HUES6 (cell line): Measurements from ENCODE around the gene DTNB.

Source experiments
- H3K27ac ChIP-seq: 2 replicates; pipeline ENCODE4 v1.7.0; 2013; ENCODE audit warnings: low read depth, mild to moderate bottlenecking, low read length, inconsistent platforms
- H3K27me3 ChIP-seq: 2 replicates; pipeline ENCODE4 v1.6.1; 2013; ENCODE audit warnings: low read length; ENCODE audit not compliant: control insufficient read depth, insufficient read depth
- H3K36me3 ChIP-seq: 2 replicates; pipeline ENCODE4 v1.6.1; 2013; ENCODE audit warnings: low read length; ENCODE audit not compliant: control insufficient read depth, insufficient read depth
- H3K4me1 ChIP-seq: 2 replicates; pipeline ENCODE4 v1.6.1; 2013; ENCODE audit warnings: low read length; ENCODE audit not compliant: control insufficient read depth, insufficient read depth
- H3K4me3 ChIP-seq: 2 replicates; pipeline ENCODE4 v1.5.1; 2013; ENCODE audit warnings: low read depth, low read length
- H3K9ac ChIP-seq: one replicate; pipeline ENCODE4 v1.6.1; 2013; ENCODE audit warnings: mild to moderate bottlenecking, low read length
- H3K9me3 ChIP-seq: 2 replicates; pipeline ENCODE4 v1.6.1; 2013; ENCODE audit warnings: low read depth, low read length; ENCODE audit not compliant: control insufficient read depth, insufficient read depth

Gene DTNB

GRCh38 chr2:25700221-25700660, 26.9 kb upstream of the DTNB start:
- no peaks in the 10 kb centered on the region for H3K36me3 ChIP-seq
- H3K4me1 ChIP-seq = peaks cover 12% of the 10 kb centered on the region
- H3K9me3 ChIP-seq = peaks cover 5% of the 10 kb centered on the region; the same call in 1 of the 2 replicates
- no peak overlapping the region for H3K27ac ChIP-seq
- no peak overlapping the region for H3K9ac ChIP-seq
- no peak overlapping the region for H3K4me3 ChIP-seq
- H3K27me3 ChIP-seq = no peaks in the 10 kb centered on the region; the same call in 1 of the 2 replicates

DNA sequence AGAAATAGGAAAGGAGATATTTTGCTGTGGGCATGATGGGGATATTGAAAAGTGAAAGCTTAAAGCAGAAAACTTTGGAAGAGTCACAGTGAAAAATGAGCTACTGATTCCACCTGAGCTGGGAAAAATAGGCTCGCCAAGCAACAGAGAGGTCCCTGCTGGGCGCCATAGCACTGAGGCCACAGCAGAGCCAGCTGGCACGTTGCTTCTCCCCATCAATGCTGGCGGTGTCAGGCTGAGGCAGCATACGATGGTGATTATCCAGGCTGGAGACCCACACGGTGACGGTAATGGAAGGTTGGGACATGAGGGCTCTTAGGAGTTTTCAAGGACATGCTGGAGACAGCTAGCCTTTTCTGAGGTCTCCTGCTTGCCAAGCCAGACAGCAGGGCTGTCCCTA, 25.8 kb upstream of the DTNB start:
- H3K36me3 ChIP-seq = no peaks in the 10 kb centered on the region
- peaks cover 12% of the 10 kb centered on the region for H3K4me1 ChIP-seq
- no peak overlapping the region for H3K9ac ChIP-seq
- no peak overlapping the region for H3K4me3 ChIP-seq
- H3K27ac ChIP-seq = no peak overlapping the region
- no peaks in the 10 kb centered on the region; the same call in 1 of the 2 replicates for H3K27me3 ChIP-seq
- H3K9me3 ChIP-seq = no peaks in the 10 kb centered on the region

DNA sequence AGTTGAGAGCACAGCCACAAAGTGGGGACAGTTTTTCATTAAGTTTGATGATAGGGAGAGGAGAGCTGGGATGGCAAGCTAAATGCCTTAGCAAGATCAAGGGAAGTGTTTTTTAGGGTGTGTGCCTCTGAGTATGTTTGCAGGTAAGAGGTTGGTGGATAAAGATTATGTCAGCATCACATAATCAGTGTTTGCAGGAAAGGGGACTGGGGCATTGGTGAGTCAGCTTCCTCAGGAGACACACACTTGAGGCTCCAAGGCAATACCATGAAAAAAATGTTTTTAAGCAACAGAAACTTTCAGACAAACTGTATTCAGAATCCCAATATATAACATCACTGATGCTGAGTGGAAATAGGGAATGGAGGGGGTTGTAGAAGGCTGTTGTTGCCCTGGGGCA, 25.4 kb upstream of the DTNB start:
- Histone ChIP-seq H3K4me3 (no peak overlapping the region), H3K9ac (no peak overlapping the region), H3K9me3 (no peaks in the 10 kb centered on the region), H3K4me1 (peaks cover 12% of the 10 kb centered on the region), H3K36me3 (no peaks in the 10 kb centered on the region), H3K27me3 (no peaks in the 10 kb centered on the region; the same call in 1 of the 2 replicates), H3K27ac (no peak overlapping the region)

DNA sequence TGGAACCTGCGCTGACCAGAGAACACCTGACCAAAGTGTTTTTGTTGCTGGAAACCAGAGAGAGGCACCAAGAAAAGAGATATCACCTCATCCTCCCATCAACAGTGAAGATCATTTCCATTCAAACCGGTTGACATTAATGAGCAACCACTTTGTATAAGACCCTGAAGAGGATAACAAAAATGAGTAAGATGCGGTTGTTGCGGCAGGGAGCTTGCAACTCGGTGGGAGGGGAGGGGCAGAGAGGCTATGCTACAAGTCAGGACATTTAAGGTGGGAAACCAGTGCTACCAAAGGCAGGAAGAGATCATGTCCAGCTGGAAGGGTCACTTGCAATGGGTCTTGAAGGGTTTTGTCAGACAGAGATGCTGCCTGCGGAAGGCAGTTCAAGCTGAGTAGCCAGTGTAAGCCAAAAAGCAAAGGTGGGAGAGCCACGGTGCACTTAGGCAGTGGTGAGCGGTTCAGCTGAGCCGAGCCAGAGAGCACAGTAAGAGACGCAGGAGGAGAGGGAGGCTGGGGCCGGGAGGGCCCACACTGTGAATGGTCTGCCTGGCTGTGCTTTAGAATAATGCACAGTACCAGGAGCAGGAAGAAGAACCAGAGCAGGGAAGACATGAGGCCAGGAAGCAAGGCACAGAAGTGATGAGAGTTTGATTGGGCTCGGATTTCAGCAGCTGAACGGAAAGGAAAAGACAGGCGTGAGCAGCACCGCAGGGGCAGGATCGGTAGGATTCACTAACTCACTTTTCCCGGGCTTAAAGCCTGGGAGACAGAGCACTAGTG, 24.4 kb upstream of the DTNB start:
- Histone ChIP-seq H3K4me3 (peak overlapping the region; percentile 19), H3K36me3 (no peaks in the 10 kb centered on the region), H3K9me3 (no peaks in the 10 kb centered on the region), H3K27ac (no peak overlapping the region), H3K27me3 (no peaks in the 10 kb centered on the region; the same call in 1 of the 2 replicates), H3K4me1 (peaks cover 12% of the 10 kb centered on the region), H3K9ac (no peak overlapping the region)

GRCh38 chr2:25692737-25693445, 19.5 kb upstream of the DTNB start:
- Histone ChIP-seq H3K4me3 (no peak overlapping the region), H3K4me1 (peaks cover 7% of the 10 kb centered on the region), H3K27me3 (no peaks in the 10 kb centered on the region; the same call in 1 of the 2 replicates), H3K9ac (no peak overlapping the region), H3K36me3 (no peaks in the 10 kb centered on the region), H3K9me3 (no peaks in the 10 kb centered on the region), H3K27ac (no peak overlapping the region)

DNA sequence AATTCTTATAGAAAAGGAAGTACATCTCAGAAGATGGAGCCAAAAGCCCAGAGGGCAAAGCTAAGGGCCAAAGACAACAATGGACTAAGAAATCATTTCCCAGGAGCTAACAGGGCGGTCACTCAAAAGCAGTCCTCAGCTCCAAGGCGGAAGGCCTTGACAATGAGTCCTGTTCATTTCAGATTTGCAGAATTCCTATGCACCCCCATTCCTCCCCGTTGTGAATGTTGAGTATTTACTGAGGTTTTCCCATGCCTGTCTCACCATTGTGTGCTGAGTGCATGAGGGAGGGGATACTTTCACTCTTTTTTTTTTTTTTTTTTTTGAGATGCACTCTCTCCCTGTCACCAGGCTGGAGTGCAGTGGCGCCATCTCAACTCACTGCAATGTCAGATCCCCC, 18.8 kb upstream of the DTNB start:
- Histone ChIP-seq H3K9ac (no peak overlapping the region), H3K36me3 (no peaks in the 10 kb centered on the region), H3K4me1 (no peaks in the 10 kb centered on the region; the same call in 1 of the 2 replicates), H3K4me3 (no peak overlapping the region), H3K9me3 (no peaks in the 10 kb centered on the region), H3K27ac (no peak overlapping the region), H3K27me3 (no peaks in the 10 kb centered on the region)

DNA sequence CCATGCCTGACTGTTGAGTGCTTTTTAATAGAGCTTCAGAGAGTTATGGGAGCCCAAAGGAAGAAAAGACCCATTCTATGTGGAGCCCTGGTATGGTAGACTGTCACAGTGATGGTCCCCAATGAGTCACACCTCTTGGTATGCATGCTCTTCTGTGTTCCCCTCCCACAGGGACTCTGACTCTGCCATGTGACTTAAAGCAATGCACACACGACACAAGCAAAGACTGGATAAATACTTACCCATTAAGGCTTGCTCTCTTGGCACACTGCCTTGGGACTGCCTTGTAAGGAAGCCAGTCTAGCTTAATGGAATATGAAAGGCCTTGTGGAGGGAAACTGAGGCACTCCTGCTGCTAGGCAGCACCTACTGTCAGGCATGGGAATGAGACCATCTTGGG, 16.7 kb upstream of the DTNB start:
- Histone ChIP-seq H3K4me1 (no peaks in the 10 kb centered on the region; the same call in 1 of the 2 replicates), H3K27ac (no peak overlapping the region), H3K9me3 (no peaks in the 10 kb centered on the region), H3K4me3 (no peak overlapping the region), H3K27me3 (no peaks in the 10 kb centered on the region), H3K9ac (no peak overlapping the region), H3K36me3 (no peaks in the 10 kb centered on the region)

- Histone ChIP-seq H3K27ac (no peak overlapping the region), H3K27me3 (no peaks in the 10 kb centered on the region), H3K36me3 (no peaks in the 10 kb centered on the region), H3K4me3 (no peak overlapping the region), H3K4me1 (no peaks in the 10 kb centered on the region; the same call in 1 of the 2 replicates), H3K9ac (no peak overlapping the region), H3K9me3 (no peaks in the 10 kb centered on the region)
Measured at GRCh38 chr2:25688236-25688635, 14.9 kb upstream of the DTNB start.

DNA sequence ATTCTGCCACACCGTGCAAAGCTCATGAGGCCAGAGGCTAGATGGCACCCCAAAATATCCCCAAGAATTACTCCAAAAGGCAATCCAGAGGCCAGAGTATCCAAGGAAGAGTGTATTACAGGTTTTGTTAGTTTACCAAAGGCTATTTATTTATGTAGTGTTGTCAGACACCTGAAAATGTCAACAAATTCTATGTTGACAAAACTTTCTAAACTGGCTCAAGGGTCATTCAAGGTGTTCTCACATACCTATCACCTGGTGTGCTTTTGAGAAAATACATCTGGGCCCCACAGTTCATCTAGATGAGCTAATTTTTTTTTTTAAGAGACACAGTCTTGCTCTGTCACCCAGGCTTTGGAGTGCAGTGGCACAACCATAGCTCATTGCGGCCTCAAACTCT, 12.4 kb upstream of the DTNB start:
- Histone ChIP-seq H3K9ac (no peak overlapping the region), H3K4me1 (no peaks in the 10 kb centered on the region; the same call in 1 of the 2 replicates), H3K36me3 (no peaks in the 10 kb centered on the region), H3K27ac (no peak overlapping the region), H3K27me3 (no peaks in the 10 kb centered on the region), H3K9me3 (no peaks in the 10 kb centered on the region), H3K4me3 (no peak overlapping the region)

DNA sequence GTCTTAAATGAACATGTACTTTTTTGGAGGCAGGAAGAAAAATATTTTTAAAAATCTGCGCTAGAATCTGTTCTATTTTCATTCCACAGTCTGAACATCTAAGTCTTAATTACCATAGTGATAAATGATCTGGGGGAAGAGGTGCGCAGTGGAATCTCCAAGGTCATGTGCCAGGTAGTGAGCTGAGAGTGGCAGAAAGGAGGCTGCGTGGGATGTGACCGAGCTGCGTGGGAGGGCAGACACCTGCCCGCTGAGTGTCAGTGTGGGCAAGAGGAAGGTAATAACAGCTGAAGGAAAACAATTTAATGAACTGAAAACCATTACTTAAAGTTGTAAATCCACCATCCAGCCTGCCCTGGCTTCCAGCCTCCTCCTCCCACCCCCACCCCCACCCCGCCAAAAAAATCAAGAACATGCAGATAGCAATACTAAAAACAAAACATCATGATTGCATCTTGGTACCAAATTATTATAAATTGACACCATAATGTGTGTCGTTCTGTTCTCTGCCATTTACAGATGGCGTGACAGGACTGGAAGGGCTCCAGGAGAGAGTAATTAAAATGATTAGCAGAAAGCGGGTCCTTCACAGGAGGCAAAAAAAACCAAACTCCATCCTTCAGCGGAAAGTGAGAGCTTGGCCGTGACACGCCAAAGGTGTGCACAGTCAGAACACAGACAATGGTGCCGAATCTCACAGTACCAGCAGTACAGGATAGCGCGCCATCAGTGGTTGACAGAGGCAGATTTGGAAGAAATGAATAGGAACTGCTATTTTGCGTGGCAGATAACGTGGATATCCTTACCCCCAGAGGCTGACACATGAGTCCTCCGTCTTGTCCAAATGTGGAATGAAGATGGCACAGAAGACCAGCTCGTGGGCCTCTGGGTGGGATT, 11.4 kb upstream of the DTNB start:
- Histone ChIP-seq H3K4me3 (no peak overlapping the region), H3K4me1 (no peaks in the 10 kb centered on the region), H3K27ac (no peak overlapping the region), H3K27me3 (no peaks in the 10 kb centered on the region), H3K9me3 (no peaks in the 10 kb centered on the region), H3K36me3 (no peaks in the 10 kb centered on the region), H3K9ac (no peak overlapping the region)
